Glutamatergic neuron (in vitro differentiated cells): Measurements from ENCODE around the gene STOX2. TPM values are rescaled to one million over a fixed set of nuclear protein-coding genes. Genes with fewer than 3 reads are reported as not detected.

ENCODE experiments used
- DNase-seq: peaks from one replicate; pipeline ENCODE4 v3.0.0; 2022
- H3K27ac Mint-ChIP-seq: one replicate; pipeline ENCODE4 v1.8.0; 2020; ENCODE audit warnings: mild to moderate bottlenecking, mixed read lengths, inconsistent platforms; ENCODE audit not compliant: unreplicated experiment
- H3K27me3 Mint-ChIP-seq: one replicate; pipeline ENCODE4 v1.8.0; 2020; ENCODE audit warnings: mild to moderate bottlenecking, moderate library complexity, mixed read lengths, inconsistent platforms; ENCODE audit not compliant: unreplicated experiment
- H3K36me3 Mint-ChIP-seq: one replicate; pipeline ENCODE4 v1.8.0; 2020; ENCODE audit warnings: mild to moderate bottlenecking, mixed read lengths, inconsistent platforms; ENCODE audit not compliant: unreplicated experiment
- H3K4me1 Mint-ChIP-seq: one replicate; pipeline ENCODE4 v1.8.0; 2020; ENCODE audit warnings: mild to moderate bottlenecking, low read depth, mixed read lengths, inconsistent platforms; ENCODE audit not compliant: unreplicated experiment
- H3K4me3 Mint-ChIP-seq: one replicate; pipeline ENCODE4 v1.8.0; 2020; ENCODE audit warnings: mild to moderate bottlenecking, mixed read lengths, inconsistent platforms; ENCODE audit not compliant: unreplicated experiment
- H3K9me3 Mint-ChIP-seq: one replicate; pipeline ENCODE4 v1.8.0; 2020; ENCODE audit warnings: mild to moderate bottlenecking, moderate library complexity, mixed read lengths, inconsistent platforms; ENCODE audit not compliant: unreplicated experiment
- total RNA-seq: library from RNA; stranded (reverse); fragmentation: NEBNext Ultra II Directional; extraction: Animal tissue kit (Norgen Biotek cat#: 25700); gene quantifications from one replicate; pipeline ENCODE4 v1.2.1, GENCODE V29; 2021; ENCODE audit not compliant: unreplicated experiment
- TF ChIP-seq, protein P1 (sequence below): fragments of 200-600 bp; sonication (generic); IDR thresholded peaks from one replicate; pipeline ENCODE4 v1.5.0; 2021; ENCODE audit not compliant: partially characterized antibody, unreplicated experiment

STOX2 gene
- total RNA-seq, 1 donor from 2014 or later: 26.7 TPM

DNA sequence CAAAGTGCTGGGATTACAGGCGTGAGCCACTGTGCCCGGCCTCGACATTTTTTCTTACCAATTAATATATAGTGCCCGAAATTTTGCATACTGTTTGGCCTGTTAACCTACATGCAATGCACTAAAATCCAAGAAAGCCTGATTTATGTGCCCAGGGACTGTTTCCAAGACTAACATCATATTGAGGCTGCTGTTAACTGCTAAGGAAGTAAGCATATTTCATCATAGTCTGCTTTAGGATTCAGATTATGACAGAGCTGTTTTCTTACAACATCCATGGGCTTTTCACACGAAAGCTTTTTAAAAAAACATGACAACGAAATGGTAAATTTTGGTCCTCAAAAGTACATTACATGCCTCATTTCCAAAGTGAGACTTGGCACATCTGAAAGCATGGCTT lies 84.4 kb downstream of the STOX2 start:
- H3K36me3 Mint-ChIP-seq: no peaks in the 10 kb centered on the region
- TF ChIP-seq, protein P1, sequence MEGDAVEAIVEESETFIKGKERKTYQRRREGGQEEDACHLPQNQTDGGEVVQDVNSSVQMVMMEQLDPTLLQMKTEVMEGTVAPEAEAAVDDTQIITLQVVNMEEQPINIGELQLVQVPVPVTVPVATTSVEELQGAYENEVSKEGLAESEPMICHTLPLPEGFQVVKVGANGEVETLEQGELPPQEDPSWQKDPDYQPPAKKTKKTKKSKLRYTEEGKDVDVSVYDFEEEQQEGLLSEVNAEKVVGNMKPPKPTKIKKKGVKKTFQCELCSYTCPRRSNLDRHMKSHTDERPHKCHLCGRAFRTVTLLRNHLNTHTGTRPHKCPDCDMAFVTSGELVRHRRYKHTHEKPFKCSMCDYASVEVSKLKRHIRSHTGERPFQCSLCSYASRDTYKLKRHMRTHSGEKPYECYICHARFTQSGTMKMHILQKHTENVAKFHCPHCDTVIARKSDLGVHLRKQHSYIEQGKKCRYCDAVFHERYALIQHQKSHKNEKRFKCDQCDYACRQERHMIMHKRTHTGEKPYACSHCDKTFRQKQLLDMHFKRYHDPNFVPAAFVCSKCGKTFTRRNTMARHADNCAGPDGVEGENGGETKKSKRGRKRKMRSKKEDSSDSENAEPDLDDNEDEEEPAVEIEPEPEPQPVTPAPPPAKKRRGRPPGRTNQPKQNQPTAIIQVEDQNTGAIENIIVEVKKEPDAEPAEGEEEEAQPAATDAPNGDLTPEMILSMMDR: no peak
- DNase-seq: no peak
- H3K4me1 Mint-ChIP-seq: peaks cover 21% of the 10 kb centered on the region
- H3K27ac Mint-ChIP-seq: no peak overlapping the region
- H3K4me3 Mint-ChIP-seq: no peak overlapping the region
- peaks cover 1% of the 10 kb centered on the region for H3K27me3 Mint-ChIP-seq
- H3K9me3 Mint-ChIP-seq: peaks cover 1% of the 10 kb centered on the region

DNA sequence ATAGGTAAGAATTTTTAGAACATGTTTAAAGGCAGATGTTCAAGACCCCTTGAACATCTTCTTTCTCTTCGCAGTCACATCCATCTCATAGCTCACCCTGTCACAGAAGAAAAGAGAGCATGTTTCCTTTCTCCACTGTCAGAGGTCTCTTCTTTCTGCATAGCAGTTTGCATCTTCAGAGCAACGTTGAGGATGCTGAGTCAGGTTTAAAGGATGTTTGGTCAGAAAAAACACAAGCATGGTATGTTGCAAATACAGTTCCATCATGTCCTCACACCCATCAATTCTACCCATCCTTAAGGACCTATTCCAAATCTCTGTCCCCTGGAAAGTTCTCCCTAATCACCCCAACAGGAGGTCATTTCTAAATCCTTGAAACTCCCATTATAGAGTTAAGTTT lies 84.8 kb downstream of the STOX2 start:
- no peak overlapping the region for H3K4me3 Mint-ChIP-seq
- no peak for DNase-seq
- H3K27me3 Mint-ChIP-seq: peaks cover 1% of the 10 kb centered on the region
- peaks cover 1% of the 10 kb centered on the region for H3K9me3 Mint-ChIP-seq
- H3K36me3 Mint-ChIP-seq: no peaks in the 10 kb centered on the region
- H3K27ac Mint-ChIP-seq: no peak overlapping the region
- TF ChIP-seq, protein P1: no peak
- peaks cover 23% of the 10 kb centered on the region for H3K4me1 Mint-ChIP-seq

DNA sequence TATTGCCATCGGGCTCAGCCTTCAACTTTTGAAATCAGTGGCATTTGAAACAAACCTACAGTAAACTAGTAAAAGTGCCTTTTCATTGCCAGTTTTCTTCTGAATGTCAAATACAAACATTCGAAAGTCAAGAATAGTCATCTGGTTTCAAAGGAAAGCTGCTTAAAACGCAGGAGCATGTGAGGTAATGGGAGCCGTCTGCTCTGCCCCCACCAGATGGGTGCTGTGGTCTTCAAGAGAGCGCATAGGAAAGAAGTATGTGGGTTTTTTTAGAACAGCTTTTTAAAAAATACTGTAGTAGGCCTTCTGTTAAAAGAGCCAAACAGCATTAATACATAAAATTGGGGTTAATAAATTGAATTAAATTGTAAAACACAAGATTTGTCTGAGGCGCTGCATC lies 88.6 kb downstream of the STOX2 start:
- Mint-ChIP-seq H3K36me3 (no peaks in the 10 kb centered on the region), H3K4me1 (peaks cover 39% of the 10 kb centered on the region)
- no peak for DNase-seq

DNA sequence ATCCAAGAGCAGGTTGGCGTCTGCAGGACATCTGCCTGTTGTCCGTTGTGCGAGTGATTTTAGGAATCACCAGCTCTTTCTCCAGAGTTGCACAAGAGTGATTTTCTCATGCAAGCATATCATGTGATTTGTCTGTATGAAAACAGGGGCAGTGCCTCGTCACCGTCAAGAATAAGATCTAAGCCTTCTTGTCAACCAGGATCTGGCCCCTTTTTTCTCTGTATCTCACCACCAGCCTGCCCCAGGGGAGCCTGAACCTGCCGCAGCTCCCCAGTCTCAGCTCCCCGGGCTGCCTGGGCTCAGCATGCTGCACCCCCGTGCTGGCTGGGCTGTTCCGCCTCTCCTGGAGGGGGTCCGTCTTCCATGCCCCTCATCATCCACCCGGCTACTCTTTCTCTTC lies 90.5 kb downstream of the STOX2 start:
- H3K4me3 Mint-ChIP-seq: peak overlapping the region; percentile 35
- peaks cover 1% of the 10 kb centered on the region for H3K27me3 Mint-ChIP-seq
- H3K36me3 Mint-ChIP-seq: no peaks in the 10 kb centered on the region
- peaks cover 5% of the 10 kb centered on the region for H3K9me3 Mint-ChIP-seq
- peak; percentile 70 for DNase-seq
- peaks cover 44% of the 10 kb centered on the region for H3K4me1 Mint-ChIP-seq
- TF ChIP-seq, protein P1: no peak
- peak overlapping the region; percentile 74 for H3K27ac Mint-ChIP-seq

More for the DNA sequence above, 88.6 kb downstream of the STOX2 start:
- H3K4me3 Mint-ChIP-seq: peak overlapping the region; percentile 65
- H3K9me3 Mint-ChIP-seq: peaks cover 1% of the 10 kb centered on the region
- H3K27ac Mint-ChIP-seq: peak overlapping the region; percentile 91
- TF ChIP-seq, protein P1: no peak
- H3K27me3 Mint-ChIP-seq: peaks cover 1% of the 10 kb centered on the region

DNA sequence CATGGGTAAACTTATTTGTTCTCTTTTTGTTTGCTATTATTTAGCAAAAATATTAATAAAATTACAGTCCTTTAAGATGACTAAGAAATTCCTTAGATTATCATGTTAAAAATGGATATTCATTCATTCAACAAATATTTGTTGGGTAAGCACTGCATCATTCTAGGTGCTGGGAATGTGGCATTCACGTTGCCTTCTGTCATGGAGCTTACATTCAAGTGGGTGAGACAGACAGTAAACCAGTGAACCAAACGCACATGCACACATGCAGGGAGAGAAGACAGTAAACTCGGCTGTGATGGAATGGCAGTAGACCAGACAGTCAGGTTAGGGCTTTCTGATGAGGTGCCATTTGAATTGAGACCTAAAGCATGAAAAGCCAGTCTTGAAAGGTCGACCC lies 91.8 kb downstream of the STOX2 start:
- no peak overlapping the region for H3K27ac Mint-ChIP-seq
- H3K4me3 Mint-ChIP-seq: no peak overlapping the region
- no peak for DNase-seq
- H3K9me3 Mint-ChIP-seq: peaks cover 5% of the 10 kb centered on the region
- TF ChIP-seq, protein P1: no peak
- peaks cover 54% of the 10 kb centered on the region for H3K4me1 Mint-ChIP-seq
- H3K27me3 Mint-ChIP-seq: peaks cover 6% of the 10 kb centered on the region
- no peaks in the 10 kb centered on the region for H3K36me3 Mint-ChIP-seq
